NCI-H2107 (cell line): Measurements from ENCODE around the gene MRPL28.
"Not testable (repeated sequence)": the region's sequence is repeated elsewhere in the genome, so short reads cannot be mapped to it uniquely, and the experiment has no call there.

Experiments used
- DNase-seq: peaks from one replicate; lab custom pipeline; 2025; lab: John Stamatoyannopoulos, UW

Gene MRPL28

GRCh38 chr16:373020-373598 is 2.8 kb upstream of the MRPL28 start:
- DNase-seq, result no peak

DNA sequence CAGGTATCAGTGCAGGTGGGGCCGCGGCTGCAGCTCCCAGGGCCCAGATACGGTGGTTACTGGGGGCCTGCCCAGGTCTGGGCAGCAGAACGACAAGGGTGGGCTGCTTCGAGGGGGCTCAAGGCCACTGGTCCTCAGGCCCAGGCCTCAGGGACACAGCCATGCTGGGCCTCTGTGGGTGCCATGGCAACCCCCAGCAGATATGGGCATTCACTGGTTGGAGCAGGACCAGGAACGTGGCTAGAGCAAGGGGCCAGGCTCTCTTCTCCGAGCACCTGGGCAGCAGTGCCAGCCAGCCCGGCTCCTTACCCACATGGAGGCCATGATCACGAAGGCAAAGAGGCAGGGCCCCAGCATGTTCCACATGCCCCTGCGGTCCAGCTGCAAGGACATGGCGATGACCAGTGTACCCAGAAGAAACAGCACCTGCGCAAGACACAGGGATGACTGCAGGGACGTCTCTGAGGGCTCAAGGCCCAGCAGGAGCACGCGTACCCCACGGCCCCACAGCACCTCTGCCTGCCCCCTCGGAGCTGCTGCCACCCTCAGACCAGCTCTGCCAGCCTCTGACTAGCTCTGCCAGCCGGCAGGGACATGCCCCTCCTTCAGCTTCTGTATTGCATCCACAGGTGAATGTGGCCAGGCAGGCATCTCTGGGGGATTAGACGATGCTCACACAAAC is 2.1 kb upstream of the MRPL28 start:
- DNase-seq, result no peak

GRCh38 chr16:371515-372301 is 1.4 kb upstream of the MRPL28 start:
- DNase-seq, result peak; percentile 77

DNA sequence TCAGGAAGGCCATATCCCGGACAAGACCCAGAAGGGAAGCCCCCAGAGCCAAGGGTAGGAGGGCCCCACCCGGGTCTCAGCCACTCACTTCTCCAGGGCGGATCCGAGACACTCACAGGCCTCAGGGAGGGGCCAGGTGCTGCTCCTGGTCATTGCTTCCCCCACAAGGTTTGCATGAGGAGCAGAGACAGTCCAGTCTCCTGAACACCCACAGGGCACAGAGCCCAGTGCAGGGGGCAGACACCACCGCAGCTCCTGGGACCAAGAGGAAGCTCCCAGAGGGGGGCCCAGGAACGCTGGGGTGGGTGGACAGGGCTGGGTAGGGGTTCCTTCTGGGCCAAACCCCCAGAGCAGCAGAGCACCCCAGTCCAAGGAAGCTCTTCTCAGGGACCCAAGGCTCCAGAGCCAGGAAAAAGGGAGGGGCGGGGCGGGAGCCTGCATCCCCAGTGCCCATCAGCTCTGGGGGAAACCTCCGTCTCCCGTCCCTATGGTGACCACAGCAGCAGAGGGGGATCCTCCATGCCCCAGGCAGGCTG is 709 bp upstream of the MRPL28 start:
- no peak for DNase-seq

- no peak for DNase-seq
Observed at GRCh38 chr16:369866-370436, 387 bp downstream of the MRPL28 start.

DNA sequence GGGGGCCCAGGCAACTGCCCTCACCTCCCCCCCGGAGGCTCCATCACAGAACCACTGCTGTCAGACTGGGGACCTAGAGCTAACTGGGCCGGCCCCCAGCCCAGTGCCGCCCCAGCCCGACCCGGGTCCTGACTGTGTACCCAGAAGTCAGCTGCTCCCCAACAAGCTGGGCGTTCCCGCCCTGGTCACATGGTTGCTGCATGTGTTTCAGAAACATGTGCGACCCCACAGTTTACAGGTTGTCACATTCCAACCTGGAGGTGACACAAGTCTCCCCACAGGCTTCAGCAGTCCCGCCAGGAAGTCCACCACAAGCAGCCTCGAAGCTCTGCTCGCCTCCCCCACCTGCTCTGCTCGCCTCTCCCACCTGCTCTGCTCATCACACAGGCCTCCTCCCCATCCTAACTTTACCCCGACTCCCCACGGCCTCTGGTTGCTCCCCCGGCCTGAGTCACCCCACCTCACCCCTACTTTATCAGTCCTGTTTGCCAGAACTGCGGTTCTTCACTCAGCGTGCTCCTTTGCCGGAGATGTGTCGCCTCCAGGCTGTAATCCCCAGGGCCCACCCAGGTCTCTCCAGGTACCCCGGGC is 968 bp downstream of the MRPL28 start:
- no peak for DNase-seq

DNA sequence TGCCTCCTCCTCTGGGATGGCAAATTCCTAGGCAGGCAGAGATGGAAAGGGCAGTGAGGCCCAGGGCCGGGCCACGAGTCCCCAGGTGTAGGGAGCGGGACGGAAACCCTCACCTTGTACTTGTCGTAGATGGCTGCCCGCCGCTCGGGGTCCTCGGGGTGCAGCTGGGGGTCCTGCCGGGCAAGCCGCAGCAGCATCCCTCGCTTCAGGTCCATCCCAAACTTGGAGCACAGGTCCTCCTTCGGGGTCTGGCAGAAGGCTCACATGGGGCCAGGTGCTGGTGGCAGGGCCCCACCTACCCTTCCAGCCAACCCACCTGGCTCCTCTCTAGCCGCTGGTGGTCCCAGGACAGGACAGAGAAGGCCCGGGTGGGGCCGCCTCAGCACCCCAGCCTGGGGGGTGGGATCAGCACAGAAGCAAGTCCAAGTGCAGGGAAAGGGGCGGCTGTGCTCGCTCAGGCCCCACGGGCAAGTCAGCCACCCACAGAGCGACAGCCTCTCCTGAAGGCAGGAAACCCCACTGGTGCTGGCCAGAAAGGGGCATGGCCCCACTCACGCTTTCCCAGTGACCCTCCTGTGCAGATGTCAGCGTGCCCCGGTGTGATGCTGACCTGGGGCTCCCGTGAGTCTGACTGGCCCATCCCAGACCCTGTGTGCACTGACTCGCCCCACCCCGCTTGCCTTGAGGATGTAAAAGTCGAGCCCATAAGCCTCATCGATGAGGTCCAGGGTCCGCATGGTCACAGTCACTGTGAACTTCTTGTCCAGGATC is 1.8 kb downstream of the MRPL28 start:
- no peak for DNase-seq

DNA sequence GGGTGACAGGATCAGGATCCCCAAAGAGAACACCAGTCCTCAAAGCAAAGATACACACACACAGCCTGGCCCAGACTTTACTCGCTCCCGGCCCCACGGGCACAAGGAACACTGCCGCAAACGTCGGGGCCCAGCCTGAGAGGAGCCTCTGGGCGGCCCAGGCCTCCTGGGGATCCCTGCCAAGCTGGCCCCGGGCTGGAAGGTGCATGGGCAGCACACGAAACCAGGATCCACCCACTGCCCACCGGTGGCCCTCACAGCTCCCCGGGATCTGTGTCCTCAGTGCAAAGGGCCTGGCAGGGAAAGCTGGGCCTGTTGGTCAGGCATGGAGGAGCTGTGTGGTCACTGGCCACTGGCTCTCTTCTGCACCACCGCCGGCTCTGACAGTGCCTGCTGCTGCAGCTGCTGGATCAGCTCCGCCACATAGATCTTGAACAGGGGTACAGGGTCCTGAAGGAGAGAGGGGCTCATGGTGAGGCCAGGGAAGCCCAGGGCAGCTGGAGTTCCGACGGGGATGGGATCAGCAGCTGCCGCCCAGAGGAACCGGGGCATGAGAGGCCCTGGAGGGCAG is 2.9 kb downstream of the MRPL28 start:
- DNase-seq, result no peak

GRCh38 chr16:366476-366875 is 3.9 kb downstream of the MRPL28 start:
- DNase-seq, result no peak

- DNase-seq, result no peak
Observed at GRCh38 chr16:364595-365491, 5.5 kb downstream of the MRPL28 start.

GRCh38 chr16:363766-364490 is 6.4 kb downstream of the MRPL28 start:
- no peak for DNase-seq

DNA sequence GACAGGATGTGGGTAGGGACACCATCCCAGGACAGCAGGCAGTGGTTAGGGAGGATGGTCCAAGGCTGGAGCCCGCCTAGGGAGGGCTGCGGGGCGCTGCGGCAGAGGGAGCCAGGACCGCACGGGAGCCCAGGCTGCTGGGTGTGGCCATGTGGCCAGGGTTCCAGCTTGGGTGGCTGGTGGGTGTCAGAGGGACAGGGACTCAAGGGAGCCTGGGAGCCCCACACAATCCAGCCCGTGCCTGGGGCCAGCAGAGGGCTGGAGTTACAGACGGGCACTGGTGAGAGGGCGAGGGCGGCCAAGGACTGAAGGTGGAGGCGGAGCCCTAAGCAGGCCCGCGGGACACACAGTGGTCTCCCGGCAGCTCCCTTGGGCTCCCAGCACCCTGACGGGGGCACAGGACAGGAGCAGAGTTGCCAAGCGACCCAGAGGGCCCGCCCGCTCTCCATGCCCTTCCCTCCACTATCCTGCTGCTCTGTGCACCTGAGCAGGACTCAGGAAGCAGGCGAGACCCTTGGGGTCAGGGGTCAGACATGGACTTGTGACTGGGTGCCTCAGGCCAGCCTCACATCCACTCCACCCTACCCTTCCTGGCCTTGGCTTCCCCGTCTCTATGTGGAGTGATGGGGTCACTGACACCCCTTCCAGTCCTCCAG is 7.1 kb downstream of the MRPL28 start:
- no peak for DNase-seq

DNA sequence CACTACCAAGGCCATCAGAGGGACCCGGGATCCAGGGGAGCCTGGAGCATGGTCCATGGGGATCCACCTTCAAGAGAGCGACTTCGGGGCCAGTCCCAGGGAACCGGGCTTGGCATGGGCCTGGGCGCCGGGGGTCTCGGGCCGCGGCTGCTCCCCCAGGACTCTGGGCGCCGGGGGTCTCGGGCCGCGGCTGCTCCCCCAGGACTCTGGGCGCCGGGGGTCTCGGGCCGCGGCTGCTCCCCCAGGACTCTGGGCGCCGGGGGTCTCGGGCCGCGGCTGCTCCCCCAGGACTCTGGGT is 7.7 kb downstream of the MRPL28 start:
- not testable (repeated sequence) for DNase-seq

GRCh38 chr16:361872-362701 is 8.3 kb downstream of the MRPL28 start:
- peak; percentile 85 for DNase-seq

DNA sequence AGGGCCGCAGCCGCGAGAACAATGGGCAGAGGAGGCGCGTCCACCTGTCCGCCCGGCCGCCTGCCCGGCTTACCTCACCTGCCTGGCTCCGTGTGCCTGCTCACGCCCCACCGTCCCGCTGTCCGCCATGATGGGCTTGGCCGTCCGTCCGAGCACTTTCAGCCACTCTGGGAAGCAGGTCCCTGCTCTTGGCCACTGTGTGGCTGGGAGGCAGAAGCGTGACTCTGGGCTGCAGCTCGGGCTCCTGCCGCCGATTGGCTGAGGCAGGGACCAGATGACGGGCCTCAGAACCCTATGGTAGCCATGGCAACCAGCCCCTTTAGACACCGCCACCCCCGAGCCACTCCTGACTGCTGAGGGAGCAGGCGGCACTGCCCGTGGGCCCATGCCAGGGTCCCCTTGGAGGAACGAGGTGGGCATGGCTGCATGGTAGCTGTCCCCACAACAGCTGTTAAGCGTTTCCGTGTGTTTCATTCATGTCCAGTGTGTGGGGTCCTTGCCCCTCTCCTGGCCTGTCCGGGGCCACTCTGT is 8.9 kb downstream of the MRPL28 start:
- DNase-seq, result no peak

- DNase-seq, result no peak
Observed at GRCh38 chr16:360698-361336, 9.5 kb downstream of the MRPL28 start.
